ENCODE data around the gene FGF3.

FGF3 gene

GRCh38 chr11:69822676-69823494 is 3.7 kb upstream of the FGF3 start:
- DNase-seq = no peak

GRCh38 chr11:69821511-69822040 is 2.4 kb upstream of the FGF3 start:
- DNase-seq = no peak

- no peak for DNase-seq
Measured at GRCh38 chr11:69820441-69820840, 1.2 kb upstream of the FGF3 start.

- DNase-seq = no peak
Measured at GRCh38 chr11:69819541-69820070, 390 bp upstream of the FGF3 start.

GRCh38 chr11:69818231-69818602 is 999 bp downstream of the FGF3 start:
- DNase-seq = no peak

- DNase-seq = no peak
Measured at GRCh38 chr11:69817265-69818230, 1.7 kb downstream of the FGF3 start.

GRCh38 chr11:69816671-69817070 is 2.5 kb downstream of the FGF3 start:
- no peak for DNase-seq

- DNase-seq = no peak
Measured at GRCh38 chr11:69815973-69816372, 3.2 kb downstream of the FGF3 start.

- DNase-seq = no peak
Measured at GRCh38 chr11:69814902-69815301, 4.3 kb downstream of the FGF3 start.

GRCh38 chr11:69814411-69814810 is 4.8 kb downstream of the FGF3 start:
- DNase-seq = no peak

GRCh38 chr11:69813839-69814238 is 5.4 kb downstream of the FGF3 start:
- no peak for DNase-seq

- no peak for DNase-seq
Measured at GRCh38 chr11:69812946-69813345, 6.3 kb downstream of the FGF3 start.

GRCh38 chr11:69812256-69812655 is 7.0 kb downstream of the FGF3 start:
- DNase-seq = no peak

GRCh38 chr11:69811431-69811830 is 7.8 kb downstream of the FGF3 start:
- DNase-seq = no peak

- no peak for DNase-seq
Measured at GRCh38 chr11:69810289-69811118, 8.7 kb downstream of the FGF3 start.

GRCh38 chr11:69808667-69809086 is 10.5 kb downstream of the FGF3 start:
- DNase-seq = no peak

- DNase-seq = no peak
Measured at GRCh38 chr11:69807106-69807815, 12.0 kb downstream of the FGF3 start.

- no peak for DNase-seq
Measured at GRCh38 chr11:69804769-69805508, 14.3 kb downstream of the FGF3 start.

GRCh38 chr11:69803604-69804218 is 15.5 kb downstream of the FGF3 start:
- DNase-seq = no peak

GRCh38 chr11:69803022-69803421 is 16.2 kb downstream of the FGF3 start:
- no peak for DNase-seq

GRCh38 chr11:69802590-69802989 is 16.6 kb downstream of the FGF3 start:
- DNase-seq = no peak
